Measurements from ENCODE around the gene PTRH1.

- TF ChIP-seq, protein P1, sequence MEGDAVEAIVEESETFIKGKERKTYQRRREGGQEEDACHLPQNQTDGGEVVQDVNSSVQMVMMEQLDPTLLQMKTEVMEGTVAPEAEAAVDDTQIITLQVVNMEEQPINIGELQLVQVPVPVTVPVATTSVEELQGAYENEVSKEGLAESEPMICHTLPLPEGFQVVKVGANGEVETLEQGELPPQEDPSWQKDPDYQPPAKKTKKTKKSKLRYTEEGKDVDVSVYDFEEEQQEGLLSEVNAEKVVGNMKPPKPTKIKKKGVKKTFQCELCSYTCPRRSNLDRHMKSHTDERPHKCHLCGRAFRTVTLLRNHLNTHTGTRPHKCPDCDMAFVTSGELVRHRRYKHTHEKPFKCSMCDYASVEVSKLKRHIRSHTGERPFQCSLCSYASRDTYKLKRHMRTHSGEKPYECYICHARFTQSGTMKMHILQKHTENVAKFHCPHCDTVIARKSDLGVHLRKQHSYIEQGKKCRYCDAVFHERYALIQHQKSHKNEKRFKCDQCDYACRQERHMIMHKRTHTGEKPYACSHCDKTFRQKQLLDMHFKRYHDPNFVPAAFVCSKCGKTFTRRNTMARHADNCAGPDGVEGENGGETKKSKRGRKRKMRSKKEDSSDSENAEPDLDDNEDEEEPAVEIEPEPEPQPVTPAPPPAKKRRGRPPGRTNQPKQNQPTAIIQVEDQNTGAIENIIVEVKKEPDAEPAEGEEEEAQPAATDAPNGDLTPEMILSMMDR (conservative IDR thresholded peaks at IDR 0.05): no peak
- TF ChIP-seq EZH2 (IDR thresholded peaks at IDR 0.05; ENCODE audit: low read depth): no peak
Measured at GRCh38 chr9:127714020-127714750, 1.3 kb downstream of the PTRH1 start.
